WTC11 (cell line): ENCODE data around the gene CCDC8. TPM values are rescaled to one million over a fixed set of nuclear protein-coding genes. Genes with fewer than 3 reads are reported as not detected.

Experiments
- ATAC-seq: fragments of 200-7000 bp; cut with Tn5 transposase; 2 replicates; pipeline ENCODE4 v1.10.0; 2021; ENCODE audit warnings: mild to moderate bottlenecking, moderate library complexity
- CTCF ChIA-PET: fragments of 300-600 bp; sonication (Branson Sonifier 250); formaldehyde crosslinking; loops from one replicate; lab custom pipeline; 2021; ENCODE audit warnings: antibody characterized with exemption; lab: Charles Lee
- POLR2A ChIA-PET: fragments of 350-600 bp; sonication (Branson Sonifier 250); formaldehyde crosslinking; loops from one replicate; lab custom pipeline; 2021; ENCODE audit warnings: antibody characterized with exemption; lab: Charles Lee
- DNase-seq: peaks from one replicate; pipeline ENCODE4 v3.0.0; 2021; ENCODE audit warnings: low spot score
- H3K27ac Mint-ChIP-seq: 2 replicates; pipeline ENCODE4 v1.8.0; 2021; ENCODE audit warnings: mixed read lengths
- H3K27me3 Mint-ChIP-seq: 2 replicates; pipeline ENCODE4 v1.8.0; 2021; ENCODE audit warnings: low read depth, mild to moderate bottlenecking, moderate library complexity, mixed read lengths
- H3K36me3 Mint-ChIP-seq: 2 replicates; pipeline ENCODE4 v1.8.0; 2021; ENCODE audit warnings: mixed read lengths
- H3K4me1 Mint-ChIP-seq: 2 replicates; pipeline ENCODE4 v1.8.0; 2022; ENCODE audit warnings: mixed read lengths
- H3K4me3 Mint-ChIP-seq: 2 replicates; pipeline ENCODE4 v1.8.0; 2021; ENCODE audit warnings: mild to moderate bottlenecking, moderate library complexity, mixed read lengths
- H3K9me3 Mint-ChIP-seq: 2 replicates; pipeline ENCODE4 v1.8.0; 2021; ENCODE audit warnings: mixed read lengths
- E2F1 ChIP-seq: sonication (generic); formaldehyde crosslinking; IDR thresholded peaks from 2 replicates; pipeline ENCODE4 v1.8.0; 2022; ENCODE audit warnings: mild to moderate bottlenecking, missing genetic modification reagents
- ELF4 ChIP-seq: sonication (generic); formaldehyde crosslinking; IDR thresholded peaks from 2 replicates; pipeline ENCODE4 v1.8.1; 2022; ENCODE audit warnings: low read depth, mild to moderate bottlenecking, moderate library complexity, missing genetic modification reagents
- ESRRA ChIP-seq: sonication (generic); formaldehyde crosslinking; IDR thresholded peaks from 2 replicates; pipeline ENCODE4 v1.8.1; 2022; ENCODE audit warnings: mild to moderate bottlenecking, missing genetic modification reagents, borderline replicate concordance
- GTF2I ChIP-seq: fragments of 250-450 bp; sonication (Bioruptor Pico); conservative IDR thresholded peaks from 2 replicates; pipeline ENCODE4 v1.4.0; 2021; ENCODE audit warnings: mild to moderate bottlenecking
- HMGA2 ChIP-seq: fragments of 250-450 bp; sonication (Bioruptor Pico); IDR thresholded peaks from 2 replicates; pipeline ENCODE4 v1.4.0; 2021; ENCODE audit warnings: mild to moderate bottlenecking, moderate library complexity
- PRDM15 ChIP-seq: sonication (generic); formaldehyde crosslinking; IDR thresholded peaks from 2 replicates; pipeline ENCODE4 v1.8.0; 2022; ENCODE audit warnings: missing genetic modification reagents
- RORB ChIP-seq: fragments of 250-450 bp; sonication (Bioruptor Pico); IDR thresholded peaks from 2 replicates; pipeline ENCODE4 v1.9.0; 2021; ENCODE audit warnings: mild to moderate bottlenecking
- SOX15 ChIP-seq: fragments of 250-450 bp; sonication (Bioruptor Pico); IDR thresholded peaks from 2 replicates; pipeline ENCODE4 v1.9.0; 2021; ENCODE audit warnings: mild to moderate bottlenecking
- ZNF281 ChIP-seq: sonication (generic); formaldehyde crosslinking; IDR thresholded peaks from 2 replicates; pipeline ENCODE4 v1.8.0; 2023; ENCODE audit warnings: mild to moderate bottlenecking, missing genetic modification reagents
- ZNF317 ChIP-seq: sonication (generic); formaldehyde crosslinking; IDR thresholded peaks from 2 replicates; pipeline ENCODE4 v1.8.1; 2023; ENCODE audit warnings: low read depth, mild to moderate bottlenecking, moderate library complexity, missing genetic modification reagents, borderline replicate concordance
- ZNF396 ChIP-seq: fragments of 250-450 bp; sonication (Bioruptor Pico); IDR thresholded peaks from 2 replicates; pipeline ENCODE4 v1.8.0; 2021; ENCODE audit warnings: mild to moderate bottlenecking, moderate library complexity, borderline replicate concordance
- total RNA-seq: library from RNA; stranded (reverse); gene quantifications from 3 replicates; pipeline ENCODE4 v1.2.3, GENCODE V29; 2021
- TF ChIP-seq, protein P1 (sequence below): sonication (generic); formaldehyde crosslinking; IDR thresholded peaks from 2 replicates; pipeline ENCODE4 v1.8.1; 2023; ENCODE audit warnings: mild to moderate bottlenecking, moderate library complexity, missing genetic modification reagents
- TF ChIP-seq, protein P2 (sequence below): fragments of 250-450 bp; sonication (Bioruptor Pico); conservative IDR thresholded peaks from 2 replicates; pipeline ENCODE4 v1.9.0; 2021; ENCODE audit warnings: mild to moderate bottlenecking
- TF ChIP-seq, protein P3 (sequence below): sonication (generic); formaldehyde crosslinking; IDR thresholded peaks from 2 replicates; pipeline ENCODE4 v1.8.1; 2023; ENCODE audit warnings: mild to moderate bottlenecking, missing genetic modification reagents, moderate library complexity
- TF ChIP-seq, protein P4 (sequence below): fragments of 250-450 bp; sonication (Bioruptor Pico); IDR thresholded peaks from 2 replicates; pipeline ENCODE4 v1.9.0; 2021; ENCODE audit warnings: mild to moderate bottlenecking
- TF ChIP-seq, protein P5 (sequence below): sonication (generic); formaldehyde crosslinking; conservative IDR thresholded peaks from 2 replicates; pipeline ENCODE4 v1.8.1; 2022; ENCODE audit warnings: mild to moderate bottlenecking, missing genetic modification reagents

CCDC8 gene
- total RNA-seq, 1 experiment from 2014 or later = 25.7 TPM

DNA sequence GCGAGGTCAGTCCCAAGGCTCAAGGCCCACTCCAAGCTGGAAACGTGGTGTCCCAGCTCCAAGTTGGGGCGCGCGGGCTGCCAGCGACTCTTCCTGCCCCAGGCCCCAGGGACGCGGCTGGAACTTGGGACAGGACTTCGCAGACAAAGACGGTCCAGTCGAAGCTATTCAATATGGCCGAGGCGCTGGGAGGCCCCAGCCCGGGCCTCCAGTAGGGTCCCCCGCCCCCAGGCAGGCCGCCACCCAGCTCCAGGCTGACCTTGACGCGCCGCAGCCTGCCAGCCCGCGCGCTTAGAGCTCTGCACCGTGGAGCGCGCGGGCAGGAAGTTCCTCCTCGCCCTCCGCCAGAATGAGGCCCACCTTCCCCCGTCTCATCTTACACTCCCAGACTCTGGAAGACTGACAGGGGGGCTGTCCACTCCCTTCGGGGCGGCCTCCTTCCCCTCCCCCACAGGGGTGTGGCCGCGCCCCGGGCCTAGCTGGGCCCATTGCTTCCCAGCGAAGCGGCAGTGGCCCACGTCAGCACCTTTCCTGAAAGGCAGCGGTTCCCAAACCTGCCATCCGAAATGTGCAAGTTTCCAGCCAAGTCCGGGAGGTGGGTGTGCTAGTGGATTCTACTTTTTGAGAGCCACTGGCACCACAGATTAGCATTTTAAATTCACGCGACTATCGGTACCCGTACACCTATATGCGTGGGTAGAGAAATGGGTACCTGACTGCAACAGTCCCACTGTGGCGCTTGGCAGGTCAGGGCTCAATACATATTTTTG lies at the start of gene CCDC8 (continued):
- TF ChIP-seq ZNF281 (CRISPR knock-in tag) (peak; percentile 93), HMGA2 (no peak), ESRRA (CRISPR knock-in tag) (no peak; the same call in 1 of the 2 replicates), PRDM15 (CRISPR knock-in tag) (no peak), E2F1 (no peak)
- TF ChIP-seq, protein P1, sequence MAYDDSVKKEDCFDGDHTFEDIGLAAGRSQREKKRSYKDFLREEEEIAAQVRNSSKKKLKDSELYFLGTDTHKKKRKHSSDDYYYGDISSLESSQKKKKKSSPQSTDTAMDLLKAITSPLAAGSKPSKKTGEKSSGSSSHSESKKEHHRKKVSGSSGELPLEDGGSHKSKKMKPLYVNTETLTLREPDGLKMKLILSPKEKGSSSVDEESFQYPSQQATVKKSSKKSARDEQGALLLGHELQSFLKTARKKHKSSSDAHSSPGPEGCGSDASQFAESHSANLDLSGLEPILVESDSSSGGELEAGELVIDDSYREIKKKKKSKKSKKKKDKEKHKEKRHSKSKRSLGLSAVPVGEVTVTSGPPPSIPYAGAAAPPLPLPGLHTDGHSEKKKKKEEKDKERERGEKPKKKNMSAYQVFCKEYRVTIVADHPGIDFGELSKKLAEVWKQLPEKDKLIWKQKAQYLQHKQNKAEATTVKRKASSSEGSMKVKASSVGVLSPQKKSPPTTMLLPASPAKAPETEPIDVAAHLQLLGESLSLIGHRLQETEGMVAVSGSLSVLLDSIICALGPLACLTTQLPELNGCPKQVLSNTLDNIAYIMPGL (CRISPR knock-in tag) = no peak; the same call in 1 of the 2 replicates
- TF ChIP-seq, protein P2, sequence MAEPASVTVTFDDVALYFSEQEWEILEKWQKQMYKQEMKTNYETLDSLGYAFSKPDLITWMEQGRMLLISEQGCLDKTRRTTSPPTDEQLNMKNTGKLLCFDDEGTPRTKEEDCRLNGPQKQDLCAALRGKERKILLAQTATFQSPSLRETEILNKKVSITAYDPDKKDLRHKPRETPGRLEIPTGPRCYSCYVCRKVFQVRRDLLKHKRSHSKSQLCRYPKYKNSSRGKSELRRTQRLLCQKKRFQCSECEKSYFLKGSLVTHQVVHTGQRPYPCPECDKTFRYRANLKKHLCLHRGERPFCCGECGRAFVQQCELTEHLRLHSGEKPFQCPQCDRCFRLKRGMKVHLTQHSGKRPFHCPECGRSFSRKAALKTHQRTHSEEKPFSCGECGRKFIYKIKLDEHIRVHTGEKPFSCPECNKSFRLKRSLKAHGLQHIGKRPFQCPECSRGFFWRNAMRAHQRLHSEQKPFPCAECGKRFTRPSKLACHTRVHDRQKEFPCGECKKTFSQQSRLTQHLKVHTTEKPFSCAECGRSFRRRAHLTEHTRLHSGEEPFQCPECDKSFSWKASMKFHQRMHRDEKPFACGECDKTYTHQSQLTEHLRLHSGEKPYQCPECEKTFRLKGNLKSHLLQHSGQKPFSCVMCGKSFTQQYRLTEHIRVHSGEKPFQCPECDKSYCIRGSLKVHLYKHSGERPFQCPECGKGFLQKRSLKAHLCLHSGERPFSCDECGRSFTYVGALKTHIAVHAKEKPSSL (CRISPR knock-in tag) = no peak

DNA sequence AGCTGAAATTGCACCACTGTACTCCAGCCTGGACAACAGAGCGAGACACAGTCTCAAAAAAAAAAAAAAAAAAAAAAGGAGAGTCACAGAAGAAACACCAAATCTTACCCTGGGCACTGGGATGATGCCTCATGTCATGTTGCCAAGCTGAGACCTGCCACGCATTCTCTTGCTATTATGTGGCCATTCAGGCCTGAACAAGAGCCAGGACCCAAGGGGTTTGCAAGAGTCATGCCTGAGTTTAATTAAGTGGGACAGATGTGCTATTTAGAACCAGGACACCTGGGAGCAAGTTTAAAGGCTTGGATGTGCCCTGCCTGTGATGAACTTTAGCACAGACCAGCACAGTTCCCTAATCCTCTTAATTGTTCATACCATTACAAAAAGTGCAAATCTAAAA lies 48.2 kb upstream of the CCDC8 start:
- H3K36me3 Mint-ChIP-seq = peaks cover 3% of the 10 kb centered on the region
- CTCF ChIA-PET = interaction anchor here (1.0 kb wide), 1 partner anchor 89 kb away, joined by 4 read pairs; no protein-coding TSS in a partner anchor
- TF ChIP-seq ZNF396 (CRISPR knock-in tag) = no peak
- TF ChIP-seq, protein P3, sequence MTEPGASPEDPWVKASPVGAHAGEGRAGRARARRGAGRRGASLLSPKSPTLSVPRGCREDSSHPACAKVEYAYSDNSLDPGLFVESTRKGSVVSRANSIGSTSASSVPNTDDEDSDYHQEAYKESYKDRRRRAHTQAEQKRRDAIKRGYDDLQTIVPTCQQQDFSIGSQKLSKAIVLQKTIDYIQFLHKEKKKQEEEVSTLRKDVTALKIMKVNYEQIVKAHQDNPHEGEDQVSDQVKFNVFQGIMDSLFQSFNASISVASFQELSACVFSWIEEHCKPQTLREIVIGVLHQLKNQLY = no peak
- TF ChIP-seq SOX15 (CRISPR knock-in tag) = no peak
- no peak for TF ChIP-seq GTF2I
- TF ChIP-seq, protein P4, sequence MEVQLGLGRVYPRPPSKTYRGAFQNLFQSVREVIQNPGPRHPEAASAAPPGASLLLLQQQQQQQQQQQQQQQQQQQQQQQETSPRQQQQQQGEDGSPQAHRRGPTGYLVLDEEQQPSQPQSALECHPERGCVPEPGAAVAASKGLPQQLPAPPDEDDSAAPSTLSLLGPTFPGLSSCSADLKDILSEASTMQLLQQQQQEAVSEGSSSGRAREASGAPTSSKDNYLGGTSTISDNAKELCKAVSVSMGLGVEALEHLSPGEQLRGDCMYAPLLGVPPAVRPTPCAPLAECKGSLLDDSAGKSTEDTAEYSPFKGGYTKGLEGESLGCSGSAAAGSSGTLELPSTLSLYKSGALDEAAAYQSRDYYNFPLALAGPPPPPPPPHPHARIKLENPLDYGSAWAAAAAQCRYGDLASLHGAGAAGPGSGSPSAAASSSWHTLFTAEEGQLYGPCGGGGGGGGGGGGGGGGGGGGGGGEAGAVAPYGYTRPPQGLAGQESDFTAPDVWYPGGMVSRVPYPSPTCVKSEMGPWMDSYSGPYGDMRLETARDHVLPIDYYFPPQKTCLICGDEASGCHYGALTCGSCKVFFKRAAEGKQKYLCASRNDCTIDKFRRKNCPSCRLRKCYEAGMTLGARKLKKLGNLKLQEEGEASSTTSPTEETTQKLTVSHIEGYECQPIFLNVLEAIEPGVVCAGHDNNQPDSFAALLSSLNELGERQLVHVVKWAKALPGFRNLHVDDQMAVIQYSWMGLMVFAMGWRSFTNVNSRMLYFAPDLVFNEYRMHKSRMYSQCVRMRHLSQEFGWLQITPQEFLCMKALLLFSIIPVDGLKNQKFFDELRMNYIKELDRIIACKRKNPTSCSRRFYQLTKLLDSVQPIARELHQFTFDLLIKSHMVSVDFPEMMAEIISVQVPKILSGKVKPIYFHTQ (CRISPR knock-in tag) = no peak
- no peak for TF ChIP-seq RORB (CRISPR knock-in tag)
- no peak for TF ChIP-seq ELF4 (CRISPR knock-in tag)
- no peak for TF ChIP-seq HMGA2
- no peak for TF ChIP-seq ZNF317 (CRISPR knock-in tag)
- TF ChIP-seq, protein P5, sequence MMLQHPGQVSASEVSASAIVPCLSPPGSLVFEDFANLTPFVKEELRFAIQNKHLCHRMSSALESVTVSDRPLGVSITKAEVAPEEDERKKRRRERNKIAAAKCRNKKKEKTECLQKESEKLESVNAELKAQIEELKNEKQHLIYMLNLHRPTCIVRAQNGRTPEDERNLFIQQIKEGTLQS (CRISPR knock-in tag) = no peak

More for the DNA sequence above, 48.2 kb upstream of the CCDC8 start:
- H3K9me3 Mint-ChIP-seq = no peaks in the 10 kb centered on the region
- H3K4me3 Mint-ChIP-seq = no peak overlapping the region
- POLR2A ChIA-PET = interaction anchor here (0.6 kb wide), 1 partner anchor 24 kb away, joined by 3 read pairs; no protein-coding TSS in a partner anchor
- no peak for DNase-seq
- no peak overlapping the region for H3K27ac Mint-ChIP-seq
- no peak for ATAC-seq
- H3K27me3 Mint-ChIP-seq = no peaks in the 10 kb centered on the region
- no peaks in the 10 kb centered on the region for H3K4me1 Mint-ChIP-seq
